GM19023 (cell line): Measurements from ENCODE around the gene APC.
"Not testable (repeated sequence)": the region's sequence is repeated elsewhere in the genome, so short reads cannot be mapped to it uniquely, and the experiment has no call there.

Experiments used
- ATAC-seq: cut with Tn5 transposase; IDR thresholded peaks from one replicate; pipeline ENCODE4 v1.9.1; 2021; ENCODE audit warnings: mild to moderate bottlenecking, moderate library complexity; ENCODE audit not compliant: unreplicated experiment

APC gene

GRCh38 chr5:112848116-112848811, 110.6 kb downstream of the APC start:
- peak; percentile 98 for ATAC-seq

- no peak for ATAC-seq
Observed at GRCh38 chr5:112849912-112850311, 112.2 kb downstream of the APC start.

GRCh38 chr5:112854651-112855050, 117.0 kb downstream of the APC start:
- no peak for ATAC-seq

- ATAC-seq, result no peak
Observed at GRCh38 chr5:112857866-112858265, 120.2 kb downstream of the APC start.

GRCh38 chr5:112860571-112860928, 122.9 kb downstream of the APC start:
- not testable (repeated sequence) for ATAC-seq

GRCh38 chr5:112860929-112861637, 123.4 kb downstream of the APC start, which contains the start of gene SRP19:
TSS of gene SRP19 (plus strand) at chr5:112861287. CDS start at chr5:112861377, 90 bp downstream.
- ATAC-seq, result peak; percentile 97

- ATAC-seq, result no peak
Observed at GRCh38 chr5:112861638-112861985, 123.9 kb downstream of the APC start.

- ATAC-seq, result no peak
Observed at GRCh38 chr5:112862085-112862484, 124.4 kb downstream of the APC start.

- no peak for ATAC-seq
Observed at GRCh38 chr5:112863549-112863948, 125.9 kb downstream of the APC start.

- ATAC-seq, result no peak
Observed at GRCh38 chr5:112865128-112865527, 127.4 kb downstream of the APC start.

- no peak for ATAC-seq
Observed at GRCh38 chr5:112866739-112867138, 129.1 kb downstream of the APC start.

GRCh38 chr5:112867411-112867810, 129.7 kb downstream of the APC start:
- no peak for ATAC-seq

GRCh38 chr5:112869948-112870347, 132.3 kb downstream of the APC start:
- peak; percentile 81 for ATAC-seq

- ATAC-seq, result no peak
Observed at GRCh38 chr5:112870966-112871365, 133.3 kb downstream of the APC start.

GRCh38 chr5:112876362-112876761, 138.7 kb downstream of the APC start:
- no peak for ATAC-seq

- ATAC-seq, result no peak
Observed at GRCh38 chr5:112878101-112878500, 140.4 kb downstream of the APC start.

GRCh38 chr5:112878760-112879159, 141.1 kb downstream of the APC start:
- no peak for ATAC-seq

GRCh38 chr5:112880219-112880964, 142.7 kb downstream of the APC start:
- ATAC-seq, result no peak

- ATAC-seq, result no peak
Observed at GRCh38 chr5:112883192-112883591, 145.5 kb downstream of the APC start.

GRCh38 chr5:112885001-112885400, 147.3 kb downstream of the APC start:
- no peak for ATAC-seq

- ATAC-seq, result no peak
Observed at GRCh38 chr5:112886975-112887374, 149.3 kb downstream of the APC start.

- ATAC-seq, result not testable (repeated sequence)
Observed at GRCh38 chr5:112892066-112892465, 154.4 kb downstream of the APC start.
